Activated naive CD8-positive, alpha-beta T cell treated with anti-CD3 and anti-CD28 coated beads, Interleukin-2, amount 50 U/mL, for 16 hours (primary cell): ENCODE measurements around the gene PHF2.

Experiments
- DNase-seq: peaks from one replicate; pipeline ENCODE4 v3.0.0-alpha.2; 2020; ENCODE audit warnings: low read depth, low spot score

Gene PHF2

DNA sequence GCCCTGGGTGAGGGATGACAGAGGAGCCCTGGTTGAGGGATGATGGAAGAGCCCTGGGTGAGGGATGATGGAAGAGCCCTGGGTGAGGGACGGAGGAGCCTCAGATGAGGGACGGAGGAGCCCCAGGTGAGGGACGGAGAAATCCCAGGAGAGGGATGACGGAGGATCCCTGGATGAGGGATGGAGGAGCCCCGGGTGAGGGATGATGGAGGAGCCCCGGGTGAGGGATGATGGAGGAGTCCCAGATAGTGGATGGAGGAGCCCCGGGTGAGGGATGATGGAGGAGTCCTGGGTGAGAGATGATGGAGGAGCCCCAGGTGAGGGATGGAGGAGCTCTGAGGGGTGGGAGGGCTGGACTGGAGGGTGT lies 10.9 kb downstream of the PHF2 start:
- DNase-seq = no peak

DNA sequence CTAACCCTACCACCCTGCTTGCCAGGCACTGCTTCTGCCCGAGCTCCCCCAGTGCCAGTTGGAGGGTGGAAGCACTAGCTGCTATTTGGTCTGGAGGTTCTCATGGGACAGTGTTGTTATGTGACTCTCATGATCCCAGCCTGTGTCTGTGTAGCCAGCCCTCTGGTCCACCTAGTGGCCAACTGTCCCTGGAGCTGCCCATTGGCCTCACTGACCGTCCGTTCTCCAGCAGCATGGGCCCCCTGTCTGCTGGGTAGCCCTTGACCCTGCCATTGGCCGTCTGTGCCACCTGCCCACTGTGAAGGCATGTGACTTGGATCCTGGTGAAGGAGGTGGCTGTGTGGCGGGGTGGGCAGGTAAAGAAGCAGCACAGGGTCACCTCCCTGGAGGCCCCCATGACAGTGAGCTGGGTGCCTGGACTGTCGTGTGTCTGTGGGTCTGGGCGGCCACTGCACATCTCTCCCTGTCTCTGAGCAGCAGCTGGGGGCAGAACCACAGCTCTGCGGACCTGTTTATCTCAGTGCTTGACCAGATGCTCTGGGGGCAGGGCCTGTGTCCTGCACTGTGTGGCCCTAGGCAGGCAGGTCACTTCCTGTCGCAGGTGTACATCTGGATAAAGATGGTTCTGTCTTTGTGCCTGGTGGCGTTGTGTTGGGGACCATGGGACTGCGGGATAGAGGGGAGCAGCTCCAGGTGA lies 11.4 kb downstream of the PHF2 start:
- no peak for DNase-seq

DNA sequence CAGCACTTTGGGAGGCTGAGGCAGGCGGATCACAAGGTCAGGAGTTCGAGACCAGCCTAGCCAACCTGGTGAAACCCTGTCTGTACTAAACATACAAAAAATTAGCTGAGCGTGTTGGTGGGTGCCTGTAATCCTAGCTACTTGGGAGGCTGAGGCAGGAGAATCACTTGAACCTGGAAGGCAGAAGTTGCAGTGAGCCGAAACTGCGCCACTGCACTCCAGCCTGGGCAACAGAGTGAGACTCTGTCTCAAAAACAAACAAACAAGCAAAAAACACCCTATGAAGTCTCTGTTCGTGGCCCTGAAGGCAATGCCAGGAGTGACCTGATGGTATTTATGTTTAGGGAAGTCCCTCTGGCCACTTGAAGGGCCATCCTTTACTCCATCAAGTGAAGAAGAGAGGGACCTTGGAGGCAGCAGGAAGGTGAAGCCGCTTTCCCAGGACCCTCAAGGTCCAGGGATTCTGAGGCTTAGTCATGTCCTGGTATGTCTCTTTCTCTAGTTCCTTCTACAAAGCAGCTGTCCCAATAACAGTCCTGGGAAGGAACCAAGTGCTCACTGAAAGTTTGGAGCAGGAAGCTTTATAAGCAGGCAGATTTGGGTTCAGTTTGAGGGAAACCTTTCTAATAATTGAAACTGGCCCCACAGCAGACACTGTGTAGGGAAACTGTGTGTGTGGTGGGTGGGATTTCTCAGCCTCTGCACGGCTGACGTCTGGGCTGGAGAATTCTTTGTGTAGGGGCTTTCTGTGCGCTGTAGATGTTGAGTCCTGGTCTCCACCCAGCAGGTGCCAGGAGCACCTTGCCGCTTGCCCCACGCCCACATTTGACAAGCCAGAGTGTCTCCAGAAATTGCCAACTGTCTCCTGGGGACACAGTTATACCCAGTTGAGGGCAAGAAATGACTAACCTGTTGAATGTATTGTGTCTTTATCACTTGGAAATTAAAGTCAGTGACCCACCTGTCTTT lies 12.5 kb downstream of the PHF2 start:
- DNase-seq = no peak

DNA sequence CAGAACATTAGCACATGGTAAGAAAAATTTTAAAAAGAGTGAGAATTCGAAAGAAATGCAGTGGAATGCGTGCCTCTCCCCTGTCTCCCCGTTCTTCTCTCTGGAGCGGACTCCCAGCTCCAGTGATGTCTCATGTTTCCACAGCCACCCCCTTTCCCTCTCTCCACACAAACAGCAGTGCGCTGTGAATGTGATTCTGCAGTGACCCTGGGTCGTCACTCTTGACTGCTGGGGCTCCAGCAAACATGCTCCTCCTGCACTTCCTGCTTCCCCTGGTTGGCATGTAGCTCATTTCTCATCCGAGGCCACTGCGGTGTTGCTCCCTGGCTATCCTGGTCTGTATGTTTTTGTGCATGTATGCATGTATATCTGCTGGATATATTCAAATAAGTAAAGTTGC lies 13.3 kb downstream of the PHF2 start:
- no peak for DNase-seq

DNA sequence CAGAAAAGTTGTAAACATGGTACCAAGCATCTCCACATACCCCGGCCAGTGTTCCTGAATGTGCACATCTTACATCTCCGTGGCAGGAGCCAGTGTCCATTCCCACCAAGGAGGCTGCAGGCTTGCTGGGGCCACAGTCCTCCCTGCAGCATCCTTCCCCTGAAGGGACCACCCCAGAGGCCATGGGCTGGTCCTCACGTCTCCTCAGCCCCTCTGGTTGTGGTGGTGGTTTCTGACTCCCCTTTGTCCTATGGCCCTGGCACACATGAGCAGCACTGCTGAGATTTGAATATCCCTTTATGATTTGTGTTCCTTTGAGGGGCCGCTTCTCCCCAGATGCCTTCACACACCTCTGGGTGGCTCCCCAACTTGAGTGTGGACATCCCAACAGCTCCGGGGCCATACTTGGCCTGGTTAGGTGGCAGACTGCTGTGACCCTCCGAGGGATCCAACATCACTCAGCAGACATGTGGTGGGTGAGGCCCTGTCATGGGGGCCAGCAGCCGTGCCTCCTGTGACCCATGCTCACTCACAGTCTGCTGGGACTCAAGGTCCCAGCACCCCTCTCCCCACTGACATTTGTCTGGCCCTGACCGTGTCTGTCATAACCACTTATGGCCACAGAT lies 14.3 kb downstream of the PHF2 start:
- no peak for DNase-seq

DNA sequence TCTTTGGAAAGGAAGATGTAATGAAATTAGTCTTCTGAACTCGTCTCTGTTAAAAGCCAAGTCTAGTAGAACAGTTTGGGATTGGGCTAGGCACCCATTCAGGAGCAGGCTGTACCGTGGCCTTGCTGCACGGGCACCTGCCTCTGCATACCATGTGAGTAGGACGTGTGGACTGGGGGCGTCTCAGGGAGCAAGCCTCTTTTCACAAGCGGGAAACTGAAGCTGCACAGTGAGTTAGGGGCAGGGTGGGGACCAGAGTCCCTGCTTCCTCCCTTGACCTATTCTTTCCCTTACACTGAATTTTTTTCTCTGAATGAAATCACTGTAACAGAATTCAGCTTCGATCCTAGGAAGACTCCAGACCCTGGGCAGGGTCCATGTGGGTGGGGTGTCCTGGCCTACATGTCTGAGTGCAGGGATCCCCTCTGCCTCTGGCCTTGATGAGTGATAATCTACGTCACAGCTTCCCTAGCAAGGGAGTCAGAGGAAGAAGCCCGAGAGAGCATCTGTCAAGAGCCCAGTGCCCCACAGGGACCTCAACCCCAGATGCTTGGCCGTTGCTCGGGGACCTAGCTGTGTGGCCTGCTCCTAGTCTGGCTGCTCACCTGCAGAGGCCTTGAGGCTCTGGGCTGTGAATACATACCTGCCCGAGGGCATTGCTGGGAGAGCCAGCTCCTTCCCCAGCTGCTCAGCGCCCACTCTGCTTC lies 15.1 kb downstream of the PHF2 start:
- no peak for DNase-seq

DNA sequence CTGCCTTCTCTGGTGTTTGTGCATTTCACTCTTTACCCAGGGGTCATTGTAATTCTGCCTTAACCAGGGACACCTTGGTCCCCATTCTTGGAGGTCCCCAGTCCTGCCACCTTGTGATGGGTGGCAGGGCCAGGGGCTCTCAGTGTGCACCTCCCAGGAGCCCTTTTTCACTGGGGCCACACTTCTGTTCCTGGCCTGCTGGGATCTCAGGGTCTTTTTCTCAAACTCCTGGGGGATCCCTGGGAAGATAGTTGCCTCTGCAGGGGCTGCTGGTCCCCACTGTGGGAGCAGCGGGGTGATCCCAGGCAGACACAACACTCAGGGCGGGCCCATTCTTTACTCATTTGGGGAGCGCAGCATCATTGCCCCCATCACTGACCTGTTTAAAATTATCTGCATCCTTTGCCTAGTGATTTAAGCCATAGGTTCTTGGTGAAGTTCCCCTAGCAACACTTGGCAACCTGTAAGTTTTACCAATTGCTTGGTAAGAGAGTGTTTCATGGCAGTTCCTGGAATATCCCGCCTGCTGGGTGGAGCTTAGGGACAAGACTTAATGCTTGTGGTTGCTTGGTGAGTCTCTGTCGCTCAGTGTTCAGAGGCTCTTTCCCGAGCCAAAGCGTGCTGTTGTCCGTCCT lies 15.7 kb downstream of the PHF2 start:
- no peak for DNase-seq

DNA sequence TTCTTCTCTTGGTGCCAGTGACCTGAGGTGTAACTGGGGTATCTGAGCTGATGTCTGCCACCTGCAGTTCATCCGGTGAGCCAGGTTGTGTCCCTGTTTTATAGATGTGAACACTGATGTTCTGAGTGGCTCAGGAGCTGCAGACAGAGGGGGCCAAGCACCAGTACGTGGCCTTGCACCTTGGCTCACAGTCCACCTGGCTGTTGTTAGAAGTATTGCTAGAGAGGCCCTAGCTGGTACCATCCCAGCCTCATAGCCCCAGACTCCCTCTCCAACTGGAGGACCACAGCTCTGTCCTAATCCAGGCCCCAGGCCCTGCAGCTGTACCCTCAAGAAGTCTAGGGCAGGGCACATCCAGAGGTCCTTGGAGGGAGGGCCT lies 16.2 kb downstream of the PHF2 start:
- DNase-seq = no peak

DNA sequence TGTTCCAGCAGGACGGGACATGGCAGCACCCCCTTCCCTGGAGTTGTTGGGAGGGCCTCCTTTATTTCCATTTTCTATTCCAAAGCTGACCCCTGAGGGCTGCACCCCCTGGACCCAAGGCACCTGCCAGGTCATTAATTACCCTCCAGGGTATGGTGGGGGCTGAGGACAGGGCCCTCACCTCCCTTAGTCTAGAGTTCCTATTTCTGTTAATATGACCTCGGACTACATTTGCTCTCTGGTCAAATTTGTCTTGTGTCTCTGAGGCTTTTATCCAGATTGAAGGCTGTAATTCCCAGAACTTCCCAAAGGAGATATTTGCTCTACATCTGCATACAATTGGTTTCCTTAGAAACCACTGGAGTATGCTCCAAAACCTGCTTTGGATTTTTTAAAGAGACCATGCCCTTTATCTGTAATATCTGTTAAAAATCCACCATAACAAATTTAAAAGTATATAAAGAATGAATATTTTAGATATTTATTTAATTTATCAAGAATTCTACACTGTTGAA lies 16.8 kb downstream of the PHF2 start:
- no peak for DNase-seq

DNA sequence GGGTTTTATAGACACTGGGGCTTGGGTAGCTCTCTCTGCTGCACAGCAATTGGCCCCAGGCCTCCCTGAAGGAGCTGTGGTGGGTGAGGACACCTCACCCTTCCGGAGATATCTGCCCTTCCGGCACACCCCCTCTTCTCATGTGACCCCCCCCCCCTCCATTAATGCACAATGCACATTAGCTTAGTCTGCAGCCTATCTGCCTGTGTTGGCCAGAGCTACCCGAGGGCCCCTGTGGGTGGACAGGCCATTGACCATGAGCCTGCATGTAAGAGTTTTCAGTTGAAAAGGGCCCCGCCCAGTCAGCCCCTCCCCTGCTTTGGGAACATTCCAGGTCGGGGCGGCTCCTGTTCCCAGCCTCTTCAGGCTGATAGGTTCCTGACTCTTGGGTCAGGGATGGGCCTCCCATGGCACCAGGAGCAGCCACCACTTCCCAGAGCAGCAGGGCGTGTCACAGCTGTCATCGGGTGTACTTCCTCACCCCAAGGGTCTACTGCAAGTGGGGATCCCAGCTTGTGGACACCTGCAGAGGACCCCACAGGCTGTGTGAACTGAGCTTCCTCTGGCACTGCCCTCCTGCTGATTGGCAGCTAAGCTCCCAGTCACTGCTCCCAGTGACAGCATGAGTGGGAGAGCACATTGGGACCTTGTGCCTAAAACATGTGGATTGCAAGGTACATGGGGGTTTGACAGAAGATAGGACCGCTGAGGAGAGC lies 17.8 kb downstream of the PHF2 start:
- DNase-seq = no peak

DNA sequence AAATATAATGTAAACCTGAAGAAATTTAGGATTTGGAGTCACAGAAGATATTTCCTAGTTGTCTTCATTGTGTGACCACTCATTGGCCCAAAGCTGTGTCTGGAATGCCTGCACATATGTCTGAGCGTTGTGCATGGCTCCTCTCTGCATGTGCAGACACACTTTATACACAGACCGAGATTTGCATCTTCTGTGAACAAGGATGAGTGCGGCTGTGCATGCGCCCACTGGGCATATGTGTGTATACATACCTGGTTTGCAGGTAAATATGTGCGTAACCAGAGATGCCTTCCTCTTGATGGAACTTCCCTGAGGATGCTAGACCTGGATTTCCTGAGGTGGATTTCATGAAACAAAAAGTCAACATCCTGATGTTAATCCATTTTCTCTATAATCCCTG lies 19.1 kb downstream of the PHF2 start:
- no peak for DNase-seq

DNA sequence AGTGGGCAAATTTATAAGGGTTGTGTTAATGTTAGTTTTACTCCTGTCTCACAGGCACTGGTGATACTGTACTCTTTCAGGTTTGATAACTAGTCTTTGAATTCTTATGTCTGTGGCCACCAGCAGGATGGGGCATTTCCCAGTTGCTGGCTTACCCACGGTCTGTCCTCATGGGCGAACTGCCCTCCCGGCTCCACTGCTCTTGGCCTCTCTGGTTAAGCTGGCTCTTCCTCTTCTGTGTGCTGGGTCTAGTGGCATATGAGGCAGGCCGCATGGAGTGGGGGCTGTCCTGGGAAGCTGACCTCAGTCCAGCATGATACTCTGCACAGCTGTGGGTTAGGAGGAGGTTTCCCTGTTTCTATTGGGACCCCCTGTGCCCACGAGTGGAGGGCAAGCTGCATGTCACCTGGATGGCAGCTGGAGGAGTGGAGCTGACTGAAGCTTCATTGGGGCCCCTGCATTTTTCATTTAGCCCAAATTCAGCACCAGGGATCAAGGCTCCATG lies 19.5 kb downstream of the PHF2 start:
- no peak for DNase-seq

DNA sequence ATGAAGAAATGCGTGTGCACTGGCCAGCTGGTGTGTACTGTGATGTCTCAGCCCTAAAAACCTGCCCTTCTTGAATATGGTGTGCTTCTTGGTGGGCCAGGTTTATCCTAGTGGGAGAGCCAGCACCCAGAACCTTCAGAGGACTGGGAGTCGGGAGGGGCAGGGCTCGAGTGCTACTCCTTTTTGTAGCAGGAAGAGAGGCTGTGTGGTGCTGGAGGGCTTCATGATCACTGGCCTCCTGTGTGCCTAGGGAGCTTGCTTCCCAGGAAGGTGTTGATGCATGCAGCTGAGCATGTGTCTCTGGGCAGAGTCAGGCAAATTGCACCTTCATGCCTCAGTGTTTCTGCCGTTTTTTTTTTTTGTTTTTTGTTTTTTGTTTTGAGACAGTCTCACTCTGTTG lies 20.0 kb downstream of the PHF2 start:
- no peak for DNase-seq

DNA sequence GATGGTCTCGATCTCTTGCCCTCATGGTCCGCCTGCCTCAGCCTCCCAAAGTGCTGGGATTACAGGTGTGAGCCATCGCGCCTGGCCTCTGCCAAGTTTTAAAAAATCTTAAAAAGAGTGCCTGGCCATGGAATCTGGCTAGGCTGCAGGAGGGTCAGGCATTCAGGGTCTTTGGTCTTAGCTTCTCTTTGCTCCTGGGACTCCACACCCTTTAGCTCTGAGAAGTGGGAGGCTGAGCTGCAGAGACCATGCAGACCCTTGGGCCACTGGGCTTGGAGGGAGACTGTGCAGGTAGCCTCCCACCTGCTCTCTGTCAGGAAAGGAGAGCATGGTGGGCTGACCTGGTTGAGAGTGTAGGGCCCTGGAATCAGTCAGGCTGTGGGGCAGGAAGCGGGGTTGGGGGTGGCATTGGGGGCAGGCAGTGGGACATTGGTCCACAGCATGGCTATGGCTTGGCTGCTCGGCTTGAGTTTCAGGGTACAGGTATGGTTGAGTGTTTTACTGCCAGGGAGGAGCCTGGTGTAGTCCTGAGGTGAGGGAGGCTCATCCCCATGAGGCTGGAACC lies 20.8 kb downstream of the PHF2 start:
- no peak for DNase-seq

DNA sequence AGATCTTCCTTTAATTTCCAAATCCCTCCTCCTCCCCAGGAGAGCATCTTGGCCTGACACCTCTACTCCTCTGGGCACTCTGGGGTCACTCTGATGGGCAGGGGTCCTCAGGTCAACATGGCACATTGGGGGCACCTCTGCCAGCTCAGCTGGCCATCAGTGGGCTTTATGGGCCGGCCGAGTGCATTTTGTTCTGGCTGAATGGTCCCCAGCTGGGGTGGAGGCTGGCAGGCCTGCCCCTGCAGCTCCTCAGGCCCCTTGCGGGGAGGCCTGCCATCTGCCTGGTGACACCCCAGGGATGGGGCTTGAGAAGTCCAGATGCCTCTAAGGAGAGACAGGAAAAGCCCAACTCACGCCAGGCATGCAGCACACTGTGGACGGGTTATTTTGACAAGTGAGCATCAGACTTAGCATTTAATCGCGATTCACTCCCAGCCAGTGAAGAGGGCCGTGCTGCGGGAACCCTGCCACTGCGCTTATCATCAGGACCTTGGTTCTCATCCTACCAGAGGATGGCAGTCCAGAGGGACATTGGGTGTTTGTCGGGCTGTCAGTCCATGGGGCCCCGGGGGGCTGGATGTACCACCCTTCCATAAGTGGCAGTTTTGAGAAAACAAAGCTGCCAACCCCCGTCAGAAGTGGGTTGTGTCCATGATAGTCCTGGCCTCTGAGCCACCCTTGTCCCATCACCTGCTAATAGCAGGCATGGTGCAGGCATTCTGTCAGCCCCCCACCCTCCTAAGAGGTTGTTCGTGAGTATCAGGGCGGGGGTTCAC lies 21.7 kb downstream of the PHF2 start:
- no peak for DNase-seq

DNA sequence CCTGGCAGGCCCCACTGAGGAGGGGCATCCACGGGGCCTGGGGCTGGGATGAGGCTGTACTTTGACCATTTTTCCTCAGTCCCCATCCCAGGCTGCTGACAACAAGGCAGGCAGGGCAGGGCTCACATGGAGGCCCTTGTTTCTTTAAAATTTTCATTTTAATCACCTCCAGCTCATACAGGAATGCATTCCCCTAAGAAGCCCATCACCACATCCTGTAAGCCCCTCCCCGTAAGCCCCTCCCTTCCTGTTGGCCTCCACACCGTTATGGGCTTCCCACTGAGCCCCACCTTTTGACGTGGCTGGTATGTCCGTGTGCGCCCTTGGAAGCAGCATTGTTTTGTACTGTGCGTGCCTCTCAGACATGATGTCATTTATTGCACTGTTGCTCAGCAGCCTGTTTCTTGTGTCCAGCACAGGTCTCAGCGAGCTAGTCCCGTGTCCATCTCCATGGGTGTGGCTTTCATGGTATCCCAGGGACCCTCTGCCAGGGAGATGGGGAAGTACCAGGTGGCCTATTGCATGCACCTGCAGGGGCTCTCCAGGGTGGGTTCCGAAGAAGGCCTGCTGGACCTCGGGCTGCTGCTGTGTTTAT lies 22.4 kb downstream of the PHF2 start:
- DNase-seq = no peak

DNA sequence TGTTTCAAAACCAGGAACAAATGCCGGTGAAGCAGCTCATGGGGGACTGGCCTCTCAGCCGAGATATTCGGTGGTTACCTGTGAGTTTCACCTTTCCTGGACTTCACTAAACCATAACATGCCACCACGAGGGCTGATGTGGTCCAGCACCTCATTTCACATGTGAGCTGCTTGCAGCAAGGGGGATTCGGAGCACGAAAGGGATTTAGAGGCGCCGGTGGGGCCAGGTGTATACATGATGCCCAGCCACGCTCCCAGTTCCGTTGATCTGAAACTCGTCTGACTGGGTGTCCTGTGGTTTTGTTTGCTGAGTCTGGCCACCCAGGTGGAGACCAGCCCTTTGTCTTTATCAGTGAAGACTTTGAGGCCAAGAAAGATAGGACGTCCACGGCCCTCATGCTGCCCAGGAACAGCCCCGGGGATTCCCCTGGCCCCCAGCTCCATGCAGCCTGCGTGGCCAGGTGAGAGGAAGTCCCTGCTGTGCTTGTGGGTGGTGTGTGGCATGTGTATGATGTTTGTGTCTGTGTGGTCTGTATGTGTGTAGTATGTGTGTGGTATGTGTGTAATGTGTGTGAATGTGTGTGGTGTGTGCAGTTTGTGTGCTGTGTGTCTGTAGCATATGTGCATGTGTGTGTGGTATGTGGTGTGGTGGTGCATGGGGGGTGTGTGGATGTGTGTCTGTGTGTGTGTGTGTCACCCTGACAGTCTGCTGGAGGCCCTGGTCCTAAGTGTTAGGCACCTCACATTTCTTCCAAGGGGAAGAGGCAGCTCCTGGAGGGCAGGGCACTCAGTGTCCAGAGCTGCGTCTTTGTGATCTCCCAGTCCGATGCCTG lies 23.4 kb downstream of the PHF2 start:
- no peak for DNase-seq

DNA sequence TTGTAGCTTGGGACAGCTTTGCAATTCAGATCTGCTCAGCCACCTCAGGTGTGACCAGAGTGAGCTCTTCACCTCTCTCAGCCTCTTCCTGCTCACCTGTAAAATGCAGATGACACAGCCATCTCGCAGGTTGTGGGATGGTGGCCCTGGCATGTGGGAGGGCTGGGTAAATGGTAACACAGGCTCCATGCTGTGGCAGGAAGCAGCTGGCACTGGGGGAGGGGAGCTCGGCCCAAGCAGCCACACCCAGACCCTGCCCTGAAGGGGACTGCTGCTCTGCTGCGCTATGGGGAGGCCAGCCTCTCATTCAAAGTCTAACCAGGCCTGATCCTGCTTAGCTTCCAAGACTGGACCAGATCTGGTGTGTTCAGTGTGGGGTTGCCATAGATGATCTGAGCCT lies 24.1 kb downstream of the PHF2 start:
- no peak for DNase-seq
